Testis (tissue), 3 donors: ENCODE measurements around the gene TMEM117. TPM values are rescaled to one million over a fixed set of nuclear protein-coding genes. Genes with fewer than 3 reads are reported as not detected.
"Not testable (repeated sequence)": the region's sequence is repeated elsewhere in the genome, so short reads cannot be mapped to it uniquely, and the experiment has no call there.

Experiments
- DNase-seq: peaks from one replicate; pipeline ENCODE4 v3.0.0-alpha.2; 2019
- H3K27ac ChIP-seq, 2 donors: fragments of 200-600 bp; sonication (generic); one replicate each; pipeline ENCODE4 v1.5.1; 2019
- H3K27me3 ChIP-seq: fragments of 200-600 bp; sonication (generic); one replicate; pipeline ENCODE4 v1.5.1; 2019
- H3K36me3 ChIP-seq: fragments of 200-600 bp; sonication (generic); one replicate; pipeline ENCODE4 v1.5.1; 2017; ENCODE audit warnings: low read depth; ENCODE audit errors: missing control alignments
- H3K4me1 ChIP-seq: fragments of 200-600 bp; sonication (generic); one replicate; pipeline ENCODE4 v1.5.1; 2019
- H3K4me3 ChIP-seq, 2 donors: fragments of 200-600 bp; sonication (generic); one replicate each; pipeline ENCODE4 v1.5.1; 2017 to 2019
- H3K9me3 ChIP-seq: fragments of 200-600 bp; sonication (generic); one replicate; pipeline ENCODE4 v1.5.1; 2017
- POLR2A ChIP-seq: fragments of 450-650 bp; IDR thresholded peaks from one replicate; pipeline ENCODE4 v1.6.1; 2017; ENCODE audit warnings: antibody characterized with exemption, mild to moderate bottlenecking, moderate library complexity
- WGBS, 2 donors: methylation state at CpG; one replicate each; pipeline ENCODE4 v1.1.5; 2018; 5-methylcytosine and 5-hydroxymethylcytosine counted together
- intact Hi-C: fragments of 100-400 bp; cut with DNase I; formaldehyde crosslinking; loops from one replicate; pipeline ENCODE4 v1.15.1; 2023; ENCODE audit warnings: low total_unique reads
- polyA plus RNA-seq: library from polyadenylated mRNA; stranded (reverse); fragments of 350-450 nt; fragmentation: Illumina TruSeq; extraction: RNeasy Lipid Tissue Mini Kit (QIAGEN cat#74804); gene quantifications from one replicate; pipeline ENCODE4 v1.2.3, GENCODE V29; 2014; ENCODE audit warnings: low read depth, low replicate concordance; ENCODE audit not compliant: insufficient read depth
- total RNA-seq, 2 donors: library from RNA; depleted of rRNA; stranded (reverse); fragments of >200 nt; gene quantifications; one replicate each; pipeline ENCODE4 v1.2.3, GENCODE V29; 2016
- TF ChIP-seq, protein P1 (sequence below), 3 experiments: fragments of 450-650 bp in 2 of 3; fragments of 200-600 bp in 1 of 3; sonication (generic) in 1 of 3; IDR thresholded peaks; one replicate each; pipeline ENCODE4 v1.5.1; 2016 to 2019; ENCODE audit warnings: antibody characterized with exemption in 3 of 3, mild to moderate bottlenecking in 2 of 3, moderate library complexity in 1 of 3

The TMEM117 gene
- total and polyA plus RNA-seq, 3 donors from 2014 or later = 6.1 to 17.7 (median 14.8) TPM

DNA sequence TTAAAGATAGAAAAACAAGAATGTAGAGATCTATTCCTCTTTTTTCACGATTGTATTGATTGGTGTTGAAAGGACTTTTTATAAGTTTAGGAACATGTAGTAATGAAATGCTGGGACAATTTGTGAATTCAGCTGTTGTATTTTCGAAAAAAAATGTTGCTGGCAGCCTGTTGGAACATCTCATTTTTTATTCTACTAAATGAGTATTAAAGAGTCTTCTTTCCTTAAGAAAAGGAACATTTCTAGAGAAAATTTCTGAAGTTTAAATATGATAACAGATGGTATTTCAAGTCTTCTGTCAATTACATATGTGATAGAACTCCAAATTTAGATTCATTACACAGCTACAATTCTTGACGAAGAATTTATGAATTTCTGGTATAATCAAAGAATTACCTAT, 189.6 kb downstream of the TMEM117 start:
- 61 to 68% methylated on average over 3 of the region's 3 CpGs for WGBS, 2 donors
- intact Hi-C loops = no loop called here
- H3K4me1 ChIP-seq = no peaks in the 10 kb centered on the region
- TF ChIP-seq, protein P1, sequence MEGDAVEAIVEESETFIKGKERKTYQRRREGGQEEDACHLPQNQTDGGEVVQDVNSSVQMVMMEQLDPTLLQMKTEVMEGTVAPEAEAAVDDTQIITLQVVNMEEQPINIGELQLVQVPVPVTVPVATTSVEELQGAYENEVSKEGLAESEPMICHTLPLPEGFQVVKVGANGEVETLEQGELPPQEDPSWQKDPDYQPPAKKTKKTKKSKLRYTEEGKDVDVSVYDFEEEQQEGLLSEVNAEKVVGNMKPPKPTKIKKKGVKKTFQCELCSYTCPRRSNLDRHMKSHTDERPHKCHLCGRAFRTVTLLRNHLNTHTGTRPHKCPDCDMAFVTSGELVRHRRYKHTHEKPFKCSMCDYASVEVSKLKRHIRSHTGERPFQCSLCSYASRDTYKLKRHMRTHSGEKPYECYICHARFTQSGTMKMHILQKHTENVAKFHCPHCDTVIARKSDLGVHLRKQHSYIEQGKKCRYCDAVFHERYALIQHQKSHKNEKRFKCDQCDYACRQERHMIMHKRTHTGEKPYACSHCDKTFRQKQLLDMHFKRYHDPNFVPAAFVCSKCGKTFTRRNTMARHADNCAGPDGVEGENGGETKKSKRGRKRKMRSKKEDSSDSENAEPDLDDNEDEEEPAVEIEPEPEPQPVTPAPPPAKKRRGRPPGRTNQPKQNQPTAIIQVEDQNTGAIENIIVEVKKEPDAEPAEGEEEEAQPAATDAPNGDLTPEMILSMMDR (IDR thresholded peaks at IDR 0.05) = no peak
- TF ChIP-seq POLR2A = no peak
- H3K9me3 ChIP-seq = no peaks in the 10 kb centered on the region
- DNase-seq = no peak
- no peaks in the 10 kb centered on the region for H3K27me3 ChIP-seq
- no peak overlapping the region for H3K4me3 ChIP-seq
- no peaks in the 10 kb centered on the region for H3K36me3 ChIP-seq
- H3K27ac ChIP-seq = no peak overlapping the region

DNA sequence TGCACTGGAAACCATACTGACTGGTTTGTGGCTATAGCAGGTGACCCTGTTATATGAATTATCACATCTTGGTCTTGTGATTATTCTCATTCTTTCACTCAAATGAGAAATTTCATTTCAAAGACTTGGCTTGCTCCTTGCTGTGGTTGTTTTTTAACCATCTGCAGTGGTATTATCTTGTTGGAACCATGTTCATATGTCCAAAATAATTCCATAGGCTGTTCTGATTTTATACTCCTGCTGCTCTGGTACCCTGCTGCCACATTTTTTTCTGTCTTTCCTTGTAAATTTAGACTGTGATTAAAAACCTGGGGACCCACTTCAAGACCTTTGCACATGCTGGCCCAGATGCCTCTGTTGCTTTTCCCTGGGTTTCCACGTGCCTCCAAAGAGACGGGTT, 190.2 kb downstream of the TMEM117 start:
- intact Hi-C loops = no loop called here
- 90 to 93% methylated on average over 2 of the region's 2 CpGs for WGBS, 2 donors
- no peaks in the 10 kb centered on the region for H3K36me3 ChIP-seq
- H3K4me1 ChIP-seq = no peaks in the 10 kb centered on the region
- no peak overlapping the region for H3K27ac ChIP-seq
- DNase-seq = no peak
- no peaks in the 10 kb centered on the region for H3K9me3 ChIP-seq
- H3K4me3 ChIP-seq = no peak overlapping the region
- TF ChIP-seq, protein P1 (IDR thresholded peaks at IDR 0.05) = no peak
- TF ChIP-seq POLR2A = no peak
- no peaks in the 10 kb centered on the region for H3K27me3 ChIP-seq

DNA sequence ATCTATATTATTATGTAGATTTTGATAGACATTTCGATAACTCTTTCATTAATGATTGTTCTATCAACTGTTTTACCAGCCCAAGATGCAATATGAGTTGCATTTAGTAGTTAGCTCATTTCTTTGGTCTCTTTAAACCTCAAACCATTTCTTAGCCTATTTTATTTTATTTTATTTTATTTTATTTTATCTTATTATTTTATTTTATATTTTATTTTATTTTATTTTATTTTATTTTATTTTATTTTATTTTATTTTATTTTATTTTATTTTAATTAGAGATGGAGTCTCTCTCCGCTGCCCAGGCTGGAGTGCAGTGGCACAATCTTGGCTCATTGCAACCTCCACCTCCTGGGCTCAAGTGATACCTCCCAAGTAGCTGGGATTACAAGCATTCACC, 191.0 kb downstream of the TMEM117 start:
- H3K4me1 ChIP-seq, DNase-seq, H3K4me3 ChIP-seq, H3K36me3 ChIP-seq, H3K9me3 ChIP-seq, H3K27me3 ChIP-seq, intact Hi-C loops, H3K27ac ChIP-seq: not testable (repeated sequence)
- WGBS, 2 donors = 92 to 99% methylated on average over 2 of the region's 2 CpGs

DNA sequence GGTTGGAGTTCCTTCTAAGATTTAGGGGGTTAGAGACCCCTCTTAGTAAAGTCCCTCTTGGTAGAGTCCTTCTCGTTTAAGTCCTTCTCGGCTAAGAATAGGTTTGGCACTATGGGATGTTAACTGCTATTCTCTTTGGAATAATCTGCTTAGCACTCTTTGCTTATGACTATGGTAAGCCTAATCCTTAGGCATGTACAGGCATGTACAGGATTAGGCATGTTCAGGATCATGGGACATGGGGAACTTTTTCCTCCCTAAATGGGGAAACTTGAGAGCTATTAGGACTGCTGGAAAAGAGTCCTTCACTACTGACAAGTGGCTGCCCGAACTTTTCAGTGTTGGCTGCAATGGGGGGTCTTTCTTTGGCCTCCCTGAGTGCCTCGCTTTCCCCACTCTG, 193.3 kb downstream of the TMEM117 start:
- intact Hi-C loops = no loop called here
- TF ChIP-seq, protein P1 (IDR thresholded peaks at IDR 0.05) = no peak
- TF ChIP-seq POLR2A = no peak
- Histone ChIP-seq H3K4me3 (no peak overlapping the region), H3K36me3 (no peaks in the 10 kb centered on the region), H3K9me3 (no peaks in the 10 kb centered on the region), H3K4me1 (no peaks in the 10 kb centered on the region), H3K27ac (no peak overlapping the region), H3K27me3 (no peaks in the 10 kb centered on the region)
- WGBS, 2 donors = 89 to 93% methylated on average over 4 of the region's 4 CpGs
- no peak for DNase-seq

DNA sequence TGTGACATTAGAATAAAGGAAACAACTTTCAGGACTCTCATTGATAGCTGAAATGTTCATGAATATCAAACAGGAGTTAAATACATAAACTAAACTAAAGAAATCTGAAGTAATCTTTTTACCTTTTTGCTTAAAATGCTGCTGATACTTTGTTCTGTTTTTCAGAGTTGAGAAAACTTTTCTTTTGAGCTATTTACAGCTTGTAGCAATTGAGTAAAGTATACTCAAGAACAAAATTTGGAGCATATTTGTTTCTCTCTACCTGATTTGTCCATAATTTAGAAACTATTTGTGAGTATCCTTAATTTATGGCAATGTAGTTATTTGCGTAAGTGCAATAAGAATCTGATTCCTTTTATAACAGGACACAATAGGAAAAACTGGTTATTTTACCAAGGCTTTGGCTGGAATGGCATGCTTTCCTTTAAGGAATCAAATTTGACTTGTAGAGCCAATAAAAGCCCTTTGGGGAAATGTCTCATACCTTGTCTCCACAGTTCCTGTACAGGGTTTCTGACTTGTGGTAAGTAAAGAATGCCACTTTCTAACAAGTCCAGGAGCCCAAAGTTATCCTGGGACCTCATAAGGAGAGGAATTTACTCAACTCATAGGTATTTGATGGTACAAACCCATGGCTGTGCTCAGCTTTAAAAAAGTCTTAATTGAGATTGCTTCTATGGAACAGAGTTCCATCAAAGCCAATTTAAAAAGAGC, 195.7 kb downstream of the TMEM117 start:
- Histone ChIP-seq H3K4me3 (no peak overlapping the region), H3K27me3 (no peaks in the 10 kb centered on the region), H3K9me3 (no peaks in the 10 kb centered on the region), H3K4me1 (no peaks in the 10 kb centered on the region), H3K27ac (no peak overlapping the region), H3K36me3 (no peaks in the 10 kb centered on the region)
- TF ChIP-seq, protein P1 (IDR thresholded peaks at IDR 0.05) = no peak
- TF ChIP-seq POLR2A = no peak
- WGBS, 2 donors = 68 to 100% methylated on average over 1 of the region's 1 CpG
- intact Hi-C loops = no loop called here
- DNase-seq = no peak
